Activated CD4-positive, alpha-beta T cell treated with anti-CD3 and anti-CD28 coated beads, Interleukin-2, amount 50 U/mL, for 24 hours (primary cell): ENCODE measurements around the gene ZNF334.
A peak's percentile ranks its signal among the peaks of the same experiment; 100 is the strongest.

Experiments
- DNase-seq, 2 donors: peaks; one replicate each; pipeline ENCODE4 v3.0.0-alpha.2; 2020; ENCODE audit warnings: low read depth in 1 of 2, low spot score in 1 of 2

Gene ZNF334

GRCh38 chr20:46512943-46513844, at the start of gene ZNF334:
Gene ZNF334, minus strand, starts transcription at chr20:46513559. Its CDS starts 1,457 bp downstream, at chr20:46512102.
- peak in 1 of 2 donors; percentile 34 for DNase-seq

GRCh38 chr20:46562373-46563169, 49.2 kb upstream of the ZNF334 start:
- peak; percentile 33 to 58 for DNase-seq

GRCh38 chr20:46562009-46562372, 48.6 kb upstream of the ZNF334 start:
- no peak for DNase-seq

GRCh38 chr20:46559685-46560440, 46.5 kb upstream of the ZNF334 start:
- no peak for DNase-seq

- no peak for DNase-seq
These were observed 45.6 kb upstream of the ZNF334 start for GRCh38 chr20:46559001-46559400.

GRCh38 chr20:46558511-46558959, 45.2 kb upstream of the ZNF334 start:
- peak in 1 of 2 donors; percentile 41 for DNase-seq

- DNase-seq = no peak
These were observed 44.0 kb upstream of the ZNF334 start for GRCh38 chr20:46557231-46557956.

- no peak for DNase-seq
These were observed 42.1 kb upstream of the ZNF334 start for GRCh38 chr20:46555370-46555956.

GRCh38 chr20:46554828-46555227, 41.5 kb upstream of the ZNF334 start:
- no peak for DNase-seq

- DNase-seq = no peak
These were observed 40.6 kb upstream of the ZNF334 start for GRCh38 chr20:46553926-46554325.

- peak in 1 of 2 donors; percentile 29 for DNase-seq
These were observed 39.4 kb upstream of the ZNF334 start for GRCh38 chr20:46552460-46553420.

- no peak for DNase-seq
These were observed 38.4 kb upstream of the ZNF334 start for GRCh38 chr20:46551522-46552381.

GRCh38 chr20:46550461-46550860, 37.1 kb upstream of the ZNF334 start, which contains the start of gene OCSTAMP:
Gene OCSTAMP, minus strand, starts transcription at chr20:46550654. Its CDS starts 94 bp downstream, at chr20:46550560.
- no peak for DNase-seq

GRCh38 chr20:46549188-46549972, 36.0 kb upstream of the ZNF334 start:
- no peak for DNase-seq

- no peak for DNase-seq
These were observed 35.3 kb upstream of the ZNF334 start for GRCh38 chr20:46548688-46549087.

GRCh38 chr20:46547995-46548394, 34.6 kb upstream of the ZNF334 start:
- no peak for DNase-seq

- no peak for DNase-seq
These were observed 33.6 kb upstream of the ZNF334 start for GRCh38 chr20:46546936-46547335.
